IPS-20b (cell line): ENCODE results near the gene INHBB.
"Not testable (repeated sequence)": the region's sequence is repeated elsewhere in the genome, so short reads cannot be mapped to it uniquely, and the experiment has no call there.

Experiments
- H3K27ac ChIP-seq: one replicate; pipeline ENCODE4 v1.5.1; 2013; ENCODE audit warnings: low read length
- H3K27me3 ChIP-seq: 2 replicates; pipeline ENCODE4 v1.6.1; 2013; ENCODE audit warnings: mild to moderate bottlenecking, low read length, inconsistent platforms; ENCODE audit not compliant: insufficient read depth
- H3K36me3 ChIP-seq: 2 replicates; pipeline ENCODE4 v1.6.1; 2013; ENCODE audit warnings: low read depth, mild to moderate bottlenecking, inconsistent platforms, low read length, moderate library complexity; ENCODE audit not compliant: insufficient read depth
- H3K4me1 ChIP-seq: 2 replicates; pipeline ENCODE4 v1.6.1; 2013; ENCODE audit warnings: mild to moderate bottlenecking, control low read depth, inconsistent platforms, low read length, moderate library complexity; ENCODE audit not compliant: insufficient read depth
- H3K4me3 ChIP-seq: 2 replicates; pipeline ENCODE4 v1.5.1; 2013; ENCODE audit warnings: mild to moderate bottlenecking, low read length, inconsistent platforms
- H3K9ac ChIP-seq: 2 replicates; pipeline ENCODE4 v1.6.1; 2013; ENCODE audit warnings: low read depth, mild to moderate bottlenecking, inconsistent platforms, low read length, moderate library complexity
- H3K9me3 ChIP-seq: 2 replicates; pipeline ENCODE4 v1.6.1; 2013; ENCODE audit warnings: mild to moderate bottlenecking, low read depth, low read length, inconsistent platforms; ENCODE audit not compliant: insufficient read depth

The INHBB gene

GRCh38 chr2:120317180-120317533, 28.8 kb upstream of the INHBB start:
- Histone ChIP-seq H3K27ac (no peak overlapping the region), H3K4me1 (no peaks in the 10 kb centered on the region), H3K27me3 (peaks cover 50% of the 10 kb centered on the region), H3K9ac (no peak overlapping the region), H3K36me3 (no peaks in the 10 kb centered on the region), H3K9me3 (no peaks in the 10 kb centered on the region), H3K4me3 (no peak overlapping the region)

- H3K27me3 ChIP-seq, result peaks cover 45% of the 10 kb centered on the region
- H3K9ac ChIP-seq, result no peak overlapping the region
- H3K9me3 ChIP-seq, result no peaks in the 10 kb centered on the region
- H3K36me3 ChIP-seq, result no peaks in the 10 kb centered on the region
- no peaks in the 10 kb centered on the region for H3K4me1 ChIP-seq
- no peak overlapping the region for H3K27ac ChIP-seq
- no peak overlapping the region for H3K4me3 ChIP-seq
Measured at GRCh38 chr2:120317916-120318315, 28.0 kb upstream of the INHBB start.

- H3K9ac ChIP-seq, result no peak overlapping the region
- no peak overlapping the region for H3K4me3 ChIP-seq
- H3K36me3 ChIP-seq, result no peaks in the 10 kb centered on the region
- H3K4me1 ChIP-seq, result no peaks in the 10 kb centered on the region
- H3K9me3 ChIP-seq, result no peaks in the 10 kb centered on the region
- peaks cover 38% of the 10 kb centered on the region for H3K27me3 ChIP-seq
- no peak overlapping the region for H3K27ac ChIP-seq
Measured at GRCh38 chr2:120318626-120319025, 27.3 kb upstream of the INHBB start.

GRCh38 chr2:120319123-120319522, 26.8 kb upstream of the INHBB start:
- H3K27me3 ChIP-seq, result peaks cover 33% of the 10 kb centered on the region
- no peaks in the 10 kb centered on the region for H3K36me3 ChIP-seq
- H3K4me1 ChIP-seq, result no peaks in the 10 kb centered on the region
- H3K4me3 ChIP-seq, result no peak overlapping the region
- H3K9ac ChIP-seq, result no peak overlapping the region
- H3K27ac ChIP-seq, result no peak overlapping the region
- no peaks in the 10 kb centered on the region for H3K9me3 ChIP-seq

GRCh38 chr2:120319686-120320317, 26.1 kb upstream of the INHBB start:
- Histone ChIP-seq H3K4me3 (no peak overlapping the region), H3K36me3 (no peaks in the 10 kb centered on the region), H3K9ac (no peak overlapping the region), H3K9me3 (no peaks in the 10 kb centered on the region), H3K27me3 (peaks cover 26% of the 10 kb centered on the region), H3K27ac (no peak overlapping the region), H3K4me1 (no peaks in the 10 kb centered on the region)

GRCh38 chr2:120320318-120320851, 25.6 kb upstream of the INHBB start:
- H3K27me3 ChIP-seq, result peaks cover 20% of the 10 kb centered on the region
- H3K9me3 ChIP-seq, result no peaks in the 10 kb centered on the region
- H3K27ac ChIP-seq, result no peak overlapping the region
- H3K36me3 ChIP-seq, result no peaks in the 10 kb centered on the region
- no peaks in the 10 kb centered on the region for H3K4me1 ChIP-seq
- H3K9ac ChIP-seq, result no peak overlapping the region
- H3K4me3 ChIP-seq, result no peak overlapping the region

- H3K9ac ChIP-seq, H3K4me3 ChIP-seq, H3K4me1 ChIP-seq, H3K9me3 ChIP-seq, H3K27ac ChIP-seq, H3K36me3 ChIP-seq: not testable (repeated sequence)
- H3K27me3 ChIP-seq, result peaks cover 14% of the 10 kb centered on the region
Measured at GRCh38 chr2:120320887-120321556, 24.9 kb upstream of the INHBB start.

- Histone ChIP-seq H3K4me1 (no peaks in the 10 kb centered on the region), H3K27ac (no peak overlapping the region), H3K36me3 (no peaks in the 10 kb centered on the region), H3K9ac (no peak overlapping the region), H3K27me3 (peaks cover 10% of the 10 kb centered on the region; the same call in 1 of the 2 replicates), H3K9me3 (no peaks in the 10 kb centered on the region), H3K4me3 (no peak overlapping the region)
Measured at GRCh38 chr2:120321721-120322284, 24.1 kb upstream of the INHBB start.

- Histone ChIP-seq H3K27ac (no peak overlapping the region), H3K36me3 (no peaks in the 10 kb centered on the region), H3K9ac (no peak overlapping the region), H3K4me3 (no peak overlapping the region), H3K4me1 (no peaks in the 10 kb centered on the region), H3K9me3 (no peaks in the 10 kb centered on the region), H3K27me3 (peaks cover 14% of the 10 kb centered on the region; the same call in 1 of the 2 replicates)
Measured at GRCh38 chr2:120322329-120322728, 23.6 kb upstream of the INHBB start.

GRCh38 chr2:120323214-120323613, 22.7 kb upstream of the INHBB start:
- no peaks in the 10 kb centered on the region for H3K9me3 ChIP-seq
- no peak overlapping the region for H3K9ac ChIP-seq
- no peaks in the 10 kb centered on the region for H3K4me1 ChIP-seq
- H3K27me3 ChIP-seq, result peaks cover 23% of the 10 kb centered on the region
- H3K27ac ChIP-seq, result no peak overlapping the region
- no peak overlapping the region for H3K4me3 ChIP-seq
- H3K36me3 ChIP-seq, result no peaks in the 10 kb centered on the region

- no peak overlapping the region for H3K27ac ChIP-seq
- peaks cover 30% of the 10 kb centered on the region for H3K27me3 ChIP-seq
- H3K36me3 ChIP-seq, result no peaks in the 10 kb centered on the region
- no peaks in the 10 kb centered on the region for H3K4me1 ChIP-seq
- no peak overlapping the region for H3K9ac ChIP-seq
- no peaks in the 10 kb centered on the region for H3K9me3 ChIP-seq
- no peak overlapping the region for H3K4me3 ChIP-seq
Measured at GRCh38 chr2:120323807-120324399, 22.0 kb upstream of the INHBB start.

- H3K4me3 ChIP-seq, result no peak overlapping the region
- H3K36me3 ChIP-seq, result no peaks in the 10 kb centered on the region
- H3K27ac ChIP-seq, result no peak overlapping the region
- H3K9me3 ChIP-seq, result no peaks in the 10 kb centered on the region
- H3K9ac ChIP-seq, result no peak overlapping the region
- no peaks in the 10 kb centered on the region for H3K4me1 ChIP-seq
- H3K27me3 ChIP-seq, result peaks cover 34% of the 10 kb centered on the region
Measured at GRCh38 chr2:120324933-120325332, 21.0 kb upstream of the INHBB start.
